NCI-H748 (cell line): ENCODE results near the gene CUL5.
"Not testable (repeated sequence)": the region's sequence is repeated elsewhere in the genome, so short reads cannot be mapped to it uniquely, and the experiment has no call there.

Experiments used
- DNase-seq: peaks from one replicate; lab custom pipeline; 2025; ENCODE audit not compliant: unreplicated experiment; lab: John Stamatoyannopoulos, UW

Gene CUL5

GRCh38 chr11:108111126-108111525 is 102.4 kb downstream of the CUL5 start:
- DNase-seq, result no peak

GRCh38 chr11:108112057-108112456 is 103.4 kb downstream of the CUL5 start:
- DNase-seq, result peak; percentile 7

DNA sequence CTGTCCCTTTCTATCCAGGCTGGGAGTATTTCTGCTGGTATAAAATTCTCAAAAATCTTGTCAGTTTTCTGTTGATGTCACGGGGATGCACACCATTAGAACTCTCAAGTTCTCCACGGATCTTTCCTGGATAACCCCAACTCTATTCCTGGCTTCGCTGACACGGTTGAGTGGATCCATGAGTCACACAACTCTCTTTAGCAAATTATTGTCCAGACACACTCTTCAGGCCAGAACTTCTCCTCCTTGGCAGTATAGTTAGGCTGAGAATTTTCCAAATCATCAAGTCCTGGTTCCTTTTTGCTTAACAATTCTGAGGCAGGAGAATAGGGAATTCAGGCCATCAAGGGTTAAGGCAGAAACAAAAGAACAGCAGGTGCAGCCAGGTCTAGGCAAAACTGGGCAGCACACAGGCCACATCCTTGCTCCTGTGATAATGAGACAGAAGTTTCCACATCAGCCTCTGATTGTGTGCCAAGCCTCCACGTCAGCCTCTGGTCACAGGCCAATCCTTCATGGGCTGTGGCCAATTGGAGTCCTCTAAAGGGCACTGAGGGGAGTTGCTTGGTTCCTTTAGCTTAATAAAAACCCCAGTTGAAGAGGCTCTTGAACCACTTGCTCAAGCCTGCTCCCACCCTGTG is 106.9 kb downstream of the CUL5 start:
- no peak for DNase-seq

GRCh38 chr11:108117746-108118371 is 109.2 kb downstream of the CUL5 start:
- peak; percentile 45 for DNase-seq

- not testable (repeated sequence) for DNase-seq
Measured at GRCh38 chr11:108120936-108121273, 112.2 kb downstream of the CUL5 start.

- peak; percentile 91 for DNase-seq
Measured at GRCh38 chr11:108121274-108122155, 112.8 kb downstream of the CUL5 start, which contains the start of gene ACAT1. TSS of gene ACAT1 (plus strand) at chr11:108121567. CDS start at chr11:108121607, 40 bp downstream.

DNA sequence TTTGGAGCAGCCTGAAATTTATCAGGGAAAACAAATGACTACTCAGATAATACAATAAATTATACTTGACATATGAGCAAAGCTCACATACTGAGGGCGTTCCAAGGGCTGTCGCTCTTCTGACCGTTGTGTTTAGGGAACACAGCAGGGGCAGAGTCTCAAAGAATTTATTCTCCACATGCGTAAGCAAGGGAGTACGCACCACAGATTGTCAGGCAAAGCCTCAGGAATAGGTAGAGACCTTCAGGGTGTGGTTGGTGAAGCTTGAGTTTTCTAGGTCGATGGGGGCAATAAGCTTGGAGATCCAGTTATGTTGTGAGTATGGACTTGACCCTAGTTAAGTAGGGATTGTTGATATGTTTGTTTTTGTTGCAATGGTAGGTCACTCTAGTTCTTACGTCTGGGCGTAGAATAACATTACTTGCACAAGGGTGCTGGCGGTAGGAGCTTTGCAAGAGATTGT is 113.5 kb downstream of the CUL5 start:
- DNase-seq, result peak; percentile 53

DNA sequence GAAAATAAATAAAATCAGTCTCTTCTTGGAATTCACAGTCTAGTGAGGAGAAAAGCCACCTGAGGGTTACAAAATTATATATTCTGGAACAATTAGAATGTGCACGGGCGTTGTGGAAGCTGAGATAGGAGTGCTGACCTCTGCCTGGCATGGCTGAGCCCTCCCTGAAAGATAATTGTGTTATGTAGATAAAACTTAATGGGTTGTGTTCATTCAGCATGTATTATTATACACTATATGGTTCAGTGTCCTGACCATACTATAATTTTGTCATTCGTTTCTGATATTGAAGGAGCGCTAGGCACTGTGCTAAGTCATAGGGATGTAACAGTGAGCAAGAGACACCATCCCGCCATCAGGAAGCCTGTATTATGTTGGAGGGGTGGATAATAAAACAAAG is 116.4 kb downstream of the CUL5 start:
- DNase-seq, result no peak

- DNase-seq, result no peak
Measured at GRCh38 chr11:108128772-108129171, 120.1 kb downstream of the CUL5 start.

DNA sequence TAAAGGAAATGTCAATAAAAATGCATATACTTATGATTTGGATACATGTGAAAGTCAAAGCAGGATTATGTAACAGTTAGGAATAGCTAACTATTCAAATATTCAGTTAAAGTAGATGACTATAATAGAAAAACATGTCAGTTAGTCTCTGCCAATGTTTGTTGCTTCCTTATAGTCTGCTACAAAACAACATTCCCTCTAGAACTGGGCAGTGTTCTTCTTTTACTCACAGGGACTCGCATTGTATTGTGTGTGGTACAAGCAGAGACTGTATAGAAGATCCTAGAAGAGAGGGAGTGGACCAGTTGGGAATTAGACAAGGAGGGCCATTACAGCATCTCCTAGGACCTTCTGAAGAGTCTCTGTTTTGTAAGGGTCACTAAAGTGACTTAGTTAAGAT is 123.3 kb downstream of the CUL5 start:
- DNase-seq, result no peak

- DNase-seq, result not testable (repeated sequence)
Measured at GRCh38 chr11:108132993-108133538, 124.4 kb downstream of the CUL5 start.

GRCh38 chr11:108135845-108136544 is 127.3 kb downstream of the CUL5 start:
- no peak for DNase-seq

GRCh38 chr11:108137212-108137611 is 128.5 kb downstream of the CUL5 start:
- no peak for DNase-seq

- DNase-seq, result no peak
Measured at GRCh38 chr11:108142304-108142703, 133.6 kb downstream of the CUL5 start.

- DNase-seq, result no peak
Measured at GRCh38 chr11:108144615-108145014, 135.9 kb downstream of the CUL5 start.

- DNase-seq, result no peak
Measured at GRCh38 chr11:108147150-108147549, 138.5 kb downstream of the CUL5 start.

DNA sequence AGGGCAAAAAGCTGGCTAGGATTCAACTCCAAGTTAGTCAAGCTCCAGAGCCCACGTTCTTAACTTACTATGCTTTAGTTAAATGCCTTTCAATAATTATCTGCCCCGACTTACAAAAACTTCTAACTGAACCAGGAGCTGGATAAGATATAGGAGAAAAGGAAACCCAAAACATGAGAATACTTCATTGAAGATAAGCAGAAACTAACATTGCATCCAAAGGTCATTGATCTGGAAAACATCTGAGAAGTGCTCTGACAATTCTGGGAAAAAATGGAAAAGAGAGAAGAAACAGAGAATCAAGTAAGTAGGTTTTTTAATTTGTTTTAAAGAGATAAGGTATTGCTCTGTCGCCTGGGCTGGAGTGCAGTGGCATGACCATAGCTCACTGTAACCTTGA is 139.9 kb downstream of the CUL5 start:
- no peak for DNase-seq

DNA sequence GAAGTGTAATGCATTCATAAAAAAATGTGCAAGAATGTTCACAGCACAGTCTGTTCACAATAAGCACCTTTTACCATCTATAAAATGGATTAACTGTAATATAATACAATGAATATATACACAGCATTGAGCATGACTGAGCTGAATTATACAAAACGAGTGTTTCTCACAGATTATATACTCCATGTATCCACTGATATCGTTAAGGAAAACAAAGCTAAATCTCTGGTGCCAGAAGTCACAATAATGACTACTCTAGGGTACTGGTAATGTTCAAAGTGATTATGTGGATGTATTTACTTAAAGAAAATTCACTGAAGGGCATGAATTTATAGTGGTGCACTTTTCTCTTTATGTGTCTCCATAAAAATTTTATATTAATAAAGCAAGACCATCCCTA is 145.9 kb downstream of the CUL5 start:
- no peak for DNase-seq
